ENCODE data around the gene FOS.
"Not testable (repeated sequence)": the region's sequence is repeated elsewhere in the genome, so short reads cannot be mapped to it uniquely, and the experiment has no call there.

Gene FOS

GRCh38 chr14:75295491-75296345, 17.1 kb downstream of the FOS start:
- peak; percentile 43 for DNase-seq

GRCh38 chr14:75297411-75298040, 18.9 kb downstream of the FOS start:
- no peak for DNase-seq

- no peak for DNase-seq
Observed at GRCh38 chr14:75298187-75298965, 19.7 kb downstream of the FOS start.

GRCh38 chr14:75299059-75299458, 20.4 kb downstream of the FOS start:
- DNase-seq = no peak

- no peak for DNase-seq
Observed at GRCh38 chr14:75299576-75299975, 20.9 kb downstream of the FOS start.

GRCh38 chr14:75301666-75302325, 23.2 kb downstream of the FOS start:
- no peak for DNase-seq

- DNase-seq = peak; percentile 43
Observed at GRCh38 chr14:75303381-75303789, 24.8 kb downstream of the FOS start.

GRCh38 chr14:75306410-75306809, 27.8 kb downstream of the FOS start:
- DNase-seq = not testable (repeated sequence)

GRCh38 chr14:75306927-75307699, 28.5 kb downstream of the FOS start:
- DNase-seq = peak; percentile 19

- peak; percentile 35 for DNase-seq
Observed at GRCh38 chr14:75307700-75308379, 29.2 kb downstream of the FOS start.

GRCh38 chr14:75308991-75309390, 30.4 kb downstream of the FOS start:
- DNase-seq = not testable (repeated sequence)

GRCh38 chr14:75309561-75309960, 30.9 kb downstream of the FOS start:
- DNase-seq = not testable (repeated sequence)

GRCh38 chr14:75310295-75311111, 31.9 kb downstream of the FOS start:
- peak; percentile 52 for DNase-seq

GRCh38 chr14:75311356-75311755, 32.7 kb downstream of the FOS start:
- DNase-seq = no peak

- no peak for DNase-seq
Observed at GRCh38 chr14:75312341-75312740, 33.7 kb downstream of the FOS start.

GRCh38 chr14:75313294-75313693, 34.7 kb downstream of the FOS start:
- no peak for DNase-seq

- DNase-seq = no peak
Observed at GRCh38 chr14:75315144-75315543, 36.5 kb downstream of the FOS start.

GRCh38 chr14:75317148-75317547, 38.5 kb downstream of the FOS start:
- no peak for DNase-seq

GRCh38 chr14:75318353-75318752, 39.7 kb downstream of the FOS start:
- no peak for DNase-seq

- DNase-seq = no peak
Observed at GRCh38 chr14:75319021-75319420, 40.4 kb downstream of the FOS start.

GRCh38 chr14:75320196-75320595, 41.6 kb downstream of the FOS start:
- DNase-seq = no peak

Measured in DMS 273 treated with DMSO at 0.1 percent for 48 hours (cell line).